ENCODE data around the gene WDR93.

The WDR93 gene

DNA sequence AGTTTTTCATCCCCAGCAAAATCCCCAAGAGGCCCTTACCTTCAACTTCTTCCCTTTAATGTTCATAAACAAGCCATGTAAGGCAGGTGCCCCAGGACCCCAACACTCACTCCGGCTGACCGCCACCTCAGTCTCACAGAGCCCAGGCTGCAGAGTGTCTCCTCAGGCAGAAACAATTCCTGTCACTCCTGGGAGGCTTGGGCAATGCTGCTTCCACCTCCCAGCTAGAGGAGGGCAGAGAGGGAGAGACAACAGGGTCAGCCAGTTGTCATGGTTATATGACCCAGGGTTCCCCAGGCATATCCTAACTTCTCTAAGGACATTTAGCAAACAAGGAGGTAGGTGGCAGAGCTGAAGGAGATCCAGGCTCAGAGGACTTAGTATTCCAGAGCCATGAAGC, 11.4 kb upstream of the WDR93 start, which contains the start of gene PLIN1:
Gene PLIN1 (minus strand): TSS at position 156 of the 400 bp plus-strand sequence. CDS start 1,878 bp downstream, outside the sequence.
- Histone ChIP-seq H3F3A (ENCODE audit: control insufficient read depth, insufficient read depth) (no peaks in the 10 kb centered on the region), H3K4me3 (ENCODE audit: low read length) (no peak within 1 kb of the TSS), H3K27ac (ENCODE audit: low read depth, low read length) (no peak within 1 kb of the TSS), H3K9me3 (ENCODE audit: control insufficient read depth, insufficient read depth, low read length) (no peaks in the 10 kb centered on the region), H3K4me1 (ENCODE audit: control insufficient read depth, low read length) (no peaks in the 10 kb centered on the region), H3K9me2 (replicated peaks; ENCODE audit: control insufficient read depth, low read length) (no peaks in the 10 kb centered on the region), H3K27me3 (ENCODE audit: control insufficient read depth, low read length) (no peaks in the 10 kb centered on the region), H3K79me2 (ENCODE audit: control insufficient read depth, low read length) (no peaks in the 10 kb centered on the region), H3K4me2 (ENCODE audit: low read length) (no peak within 1 kb of the TSS), H3K36me3 (ENCODE audit: control insufficient read depth, low read length) (no peaks in the 10 kb centered on the region), H4K20me1 (ENCODE audit: control insufficient read depth, insufficient read depth, low read depth, low read length) (no peaks in the 10 kb centered on the region)
- no peak for TF ChIP-seq EZH2phosphoT487 (IDR thresholded peaks at IDR 0.05; ENCODE audit: borderline replicate concordance, low read length)
- TF ChIP-seq, protein P1, sequence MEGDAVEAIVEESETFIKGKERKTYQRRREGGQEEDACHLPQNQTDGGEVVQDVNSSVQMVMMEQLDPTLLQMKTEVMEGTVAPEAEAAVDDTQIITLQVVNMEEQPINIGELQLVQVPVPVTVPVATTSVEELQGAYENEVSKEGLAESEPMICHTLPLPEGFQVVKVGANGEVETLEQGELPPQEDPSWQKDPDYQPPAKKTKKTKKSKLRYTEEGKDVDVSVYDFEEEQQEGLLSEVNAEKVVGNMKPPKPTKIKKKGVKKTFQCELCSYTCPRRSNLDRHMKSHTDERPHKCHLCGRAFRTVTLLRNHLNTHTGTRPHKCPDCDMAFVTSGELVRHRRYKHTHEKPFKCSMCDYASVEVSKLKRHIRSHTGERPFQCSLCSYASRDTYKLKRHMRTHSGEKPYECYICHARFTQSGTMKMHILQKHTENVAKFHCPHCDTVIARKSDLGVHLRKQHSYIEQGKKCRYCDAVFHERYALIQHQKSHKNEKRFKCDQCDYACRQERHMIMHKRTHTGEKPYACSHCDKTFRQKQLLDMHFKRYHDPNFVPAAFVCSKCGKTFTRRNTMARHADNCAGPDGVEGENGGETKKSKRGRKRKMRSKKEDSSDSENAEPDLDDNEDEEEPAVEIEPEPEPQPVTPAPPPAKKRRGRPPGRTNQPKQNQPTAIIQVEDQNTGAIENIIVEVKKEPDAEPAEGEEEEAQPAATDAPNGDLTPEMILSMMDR (IDR thresholded peaks at IDR 0.05; ENCODE audit: low read depth, low read length, poor library complexity, severe bottlenecking): no peak

DNA sequence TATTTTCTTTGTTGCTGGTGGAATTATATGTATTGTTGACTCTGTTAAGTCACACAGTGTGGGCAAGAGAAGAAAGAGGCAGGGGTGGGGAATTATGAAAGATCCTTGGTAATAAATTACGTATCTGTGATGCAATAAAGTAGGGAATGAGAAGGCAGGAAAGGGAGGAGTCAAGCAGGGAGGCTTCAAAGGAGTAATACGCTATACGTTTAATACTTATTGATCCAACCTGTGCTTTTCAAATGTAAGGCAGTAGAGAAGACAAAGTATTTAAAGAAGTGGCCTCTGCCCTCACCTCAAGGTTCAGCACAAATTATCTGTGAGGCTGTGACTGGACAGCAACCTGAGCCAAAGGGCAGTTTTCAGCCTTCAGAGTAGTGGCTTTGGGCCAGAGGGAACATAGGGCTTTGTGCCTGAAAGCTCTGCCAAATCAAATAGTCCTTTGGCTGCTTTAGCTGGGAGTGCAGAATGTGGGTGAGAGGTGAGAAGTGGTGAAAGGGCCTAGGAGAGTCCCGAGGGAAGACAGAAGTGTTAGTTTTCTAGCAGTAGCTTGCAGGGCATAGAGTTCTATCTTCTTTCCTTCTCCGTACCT, 10.2 kb upstream of the WDR93 start:
- Histone ChIP-seq H3K27me3 (ENCODE audit: control insufficient read depth, low read length) (no peaks in the 10 kb centered on the region), H3K4me3 (ENCODE audit: low read length) (no peak overlapping the region), H3K4me2 (ENCODE audit: low read length) (no peak overlapping the region), H3K79me2 (ENCODE audit: control insufficient read depth, low read length) (no peaks in the 10 kb centered on the region), H3K4me1 (ENCODE audit: control insufficient read depth, low read length) (no peaks in the 10 kb centered on the region), H3F3A (ENCODE audit: control insufficient read depth, insufficient read depth) (no peaks in the 10 kb centered on the region), H3K36me3 (ENCODE audit: control insufficient read depth, low read length) (no peaks in the 10 kb centered on the region), H3K9me2 (replicated peaks; ENCODE audit: control insufficient read depth, low read length) (no peaks in the 10 kb centered on the region), H4K20me1 (ENCODE audit: control insufficient read depth, insufficient read depth, low read depth, low read length) (no peaks in the 10 kb centered on the region), H3K27ac (ENCODE audit: low read depth, low read length) (no peak overlapping the region), H3K9me3 (ENCODE audit: control insufficient read depth, insufficient read depth, low read length) (no peaks in the 10 kb centered on the region)
- TF ChIP-seq EZH2phosphoT487 (IDR thresholded peaks at IDR 0.05; ENCODE audit: borderline replicate concordance, low read length): no peak
- TF ChIP-seq, protein P1 (IDR thresholded peaks at IDR 0.05; ENCODE audit: low read depth, low read length, poor library complexity, severe bottlenecking): no peak

DNA sequence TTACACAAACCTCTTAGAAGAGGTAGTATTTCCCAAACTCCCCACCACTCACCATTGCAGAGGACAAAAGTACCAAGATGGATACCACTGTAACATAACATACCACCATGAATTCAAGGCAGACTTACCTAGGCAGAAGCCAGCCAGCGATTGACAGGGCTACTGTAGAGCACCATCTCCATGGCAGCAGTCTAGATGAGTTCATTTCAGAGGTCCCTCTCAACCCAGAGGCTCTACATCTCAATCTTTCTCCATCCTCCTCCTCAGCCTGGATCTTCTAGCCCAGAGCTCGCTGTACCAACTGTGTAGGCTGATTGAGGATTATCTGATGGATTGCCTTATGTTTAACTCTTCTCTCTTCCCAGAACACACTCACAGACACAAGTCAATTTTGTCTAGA, 9.5 kb upstream of the WDR93 start:
- Histone ChIP-seq H3K9me2 (replicated peaks; ENCODE audit: control insufficient read depth, low read length) (no peaks in the 10 kb centered on the region), H3K4me1 (ENCODE audit: control insufficient read depth, low read length) (no peaks in the 10 kb centered on the region), H3K27ac (ENCODE audit: low read depth, low read length) (no peak overlapping the region), H3K4me2 (ENCODE audit: low read length) (no peak overlapping the region), H3K79me2 (ENCODE audit: control insufficient read depth, low read length) (no peaks in the 10 kb centered on the region), H4K20me1 (ENCODE audit: control insufficient read depth, insufficient read depth, low read depth, low read length) (no peaks in the 10 kb centered on the region), H3K36me3 (ENCODE audit: control insufficient read depth, low read length) (no peaks in the 10 kb centered on the region), H3K4me3 (ENCODE audit: low read length) (no peak overlapping the region), H3F3A (ENCODE audit: control insufficient read depth, insufficient read depth) (no peaks in the 10 kb centered on the region), H3K9me3 (ENCODE audit: control insufficient read depth, insufficient read depth, low read length) (no peaks in the 10 kb centered on the region), H3K27me3 (ENCODE audit: control insufficient read depth, low read length) (no peaks in the 10 kb centered on the region)
- TF ChIP-seq, protein P1 (IDR thresholded peaks at IDR 0.05; ENCODE audit: low read depth, low read length, poor library complexity, severe bottlenecking): no peak
- no peak for TF ChIP-seq EZH2phosphoT487 (IDR thresholded peaks at IDR 0.05; ENCODE audit: borderline replicate concordance, low read length)
